Ovary (tissue), 9 donors: ENCODE results near the gene TARS2. TPM values are rescaled to one million over a fixed set of nuclear protein-coding genes. Genes with fewer than 3 reads are reported as not detected.

Source experiments
- DNase-seq, 5 donors: peaks; one replicate each; pipeline ENCODE4 v3.0.0-alpha.2; 2019 to 2020
- H3K27ac ChIP-seq, 2 donors: fragments of 200-600 bp; one replicate each; pipeline versions ENCODE4 v1.5.1 to v1.8.0; 2019 to 2022
- H3K27me3 ChIP-seq: fragments of 200-600 bp; one replicate; pipeline ENCODE4 v1.8.0; 2022
- H3K36me3 ChIP-seq: fragments of 200-600 bp; sonication (generic); one replicate; pipeline ENCODE4 v1.5.1; 2019
- H3K4me1 ChIP-seq: one replicate; pipeline ENCODE4 v1.8.1; 2013; ENCODE audit warnings: mild to moderate bottlenecking, moderate library complexity; ENCODE audit not compliant: insufficient read depth
- H3K4me3 ChIP-seq: fragments of 200-600 bp; sonication (generic); one replicate; pipeline ENCODE4 v1.5.1; 2017
- H3K9me3 ChIP-seq, 2 donors: fragments of 200-600 bp in 1 of 2; sonication (generic) in 1 of 2; one replicate each; pipeline versions ENCODE4 v1.5.1 to v1.8.1; 2013 to 2019; ENCODE audit warnings: mild to moderate bottlenecking in 1 of 2, moderate library complexity in 1 of 2
- EP300 ChIP-seq: sonication (generic); formaldehyde crosslinking; IDR thresholded peaks from one replicate; pipeline ENCODE4 v1.6.1; 2017; ENCODE audit warnings: antibody characterized with exemption
- POLR2A ChIP-seq: fragments of 450-650 bp; IDR thresholded peaks from one replicate; pipeline ENCODE4 v1.6.1; 2017; ENCODE audit warnings: antibody characterized with exemption, mild to moderate bottlenecking, moderate library complexity
- WGBS, 3 donors: extraction: QIAGEN DNeasy Blood & Tissue Kit in 1 of 3; methylation state at CpG; one replicate each; pipeline versions ENCODE4 v1.1.5 to v1.1.7; 2013 to 2017; 5-methylcytosine and 5-hydroxymethylcytosine counted together
- intact Hi-C, 4 donors: fragments of 100-400 bp; cut with DNase I; formaldehyde crosslinking; loops; one replicate each; pipeline versions ENCODE4 v1.11.0 to v1.15.1; 2022 to 2023
- polyA plus RNA-seq, 2 donors: library from polyadenylated mRNA; stranded (reverse); fragments of 200-250 nt in 1 of 2; fragments of 350-450 nt in 1 of 2; fragmentation: Illumina TruSeq in 1 of 2; extraction: RNeasy Lipid Tissue Mini Kit (QIAGEN cat#74804) in 1 of 2; gene quantifications; one replicate each; pipeline ENCODE4 v1.2.3, GENCODE V29; 2013 to 2014
- total RNA-seq, 7 donors: library from RNA; depleted of rRNA in 2 of 7; stranded (reverse); fragments of >200 nt in 2 of 7; fragmentation: NEBNext Ultra II Directional in 3 of 7; extraction: Animal tissue kit (Norgen Biotek cat#: 25700) in 3 of 7; gene quantifications; one replicate each; pipeline versions ENCODE4 v1.1.0 to v1.2.4, GENCODE V29; 2016 to 2023
- TF ChIP-seq, protein P1 (sequence below), 3 donors: fragments of 450-650 bp in 2 of 3; fragments of 200-600 bp in 1 of 3; IDR thresholded peaks; one replicate each; pipeline versions ENCODE4 v1.5.1 to v1.8.0; 2016 to 2022; ENCODE audit warnings: antibody characterized with exemption in 3 of 3, mild to moderate bottlenecking in 1 of 3
- donor health status: DM: no; HTN: no; CAD: no; lungs with moderate emphysema.
- donor health status: DM: no; HTN: no; CAD: no.
- donor health status: Bipolar disorder and iron deficiency.
- donor health status: DM: yes; HTN: yes; CAD: no.
- donor health status: DM: no; HTN: no; CAD: no.
- donor health status: DM: yes; HTN: yes; CAD: no.

TARS2 gene
- total and polyA plus RNA-seq, 9 donors = 8.0 to 24.3 (median 17.2) TPM

DNA sequence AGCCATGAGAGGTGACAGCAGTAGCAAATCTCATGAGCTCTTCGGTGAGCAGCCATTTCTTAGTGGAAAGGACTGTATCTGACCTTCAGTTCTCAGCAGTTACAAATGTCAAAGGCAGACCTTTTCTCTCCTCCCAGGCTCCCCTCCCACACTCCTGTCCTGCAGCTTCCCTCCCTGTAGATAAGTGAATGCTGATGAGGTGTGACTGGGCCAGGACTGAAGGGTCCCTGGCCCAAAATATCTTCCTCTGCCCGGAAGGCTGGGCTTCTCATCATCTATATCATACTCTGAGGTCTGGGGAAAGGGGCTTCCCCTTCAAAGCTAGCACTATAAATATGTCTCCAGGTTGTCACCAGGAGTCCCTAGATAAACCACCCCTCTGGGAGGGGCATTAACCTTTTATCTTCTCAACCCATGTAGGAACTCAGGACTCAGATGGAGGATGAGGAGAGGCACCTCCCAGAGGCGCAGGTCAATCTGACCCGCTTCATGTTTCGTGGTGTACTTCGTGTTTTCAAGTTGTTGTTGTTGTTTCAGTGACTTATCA is 58.3 kb downstream of the TARS2 start:
- Histone ChIP-seq H3K4me3 (no peak overlapping the region), H3K9me3 (no peaks in the 10 kb centered on the region), H3K27ac (no peak overlapping the region), H3K36me3 (no peaks in the 10 kb centered on the region), H3K27me3 (no peaks in the 10 kb centered on the region), H3K4me1 (peaks cover 8% of the 10 kb centered on the region)
- intact Hi-C loops = no loop called here
- DNase-seq = no peak
- TF ChIP-seq EP300 (no peak), POLR2A (no peak)
- TF ChIP-seq, protein P1, sequence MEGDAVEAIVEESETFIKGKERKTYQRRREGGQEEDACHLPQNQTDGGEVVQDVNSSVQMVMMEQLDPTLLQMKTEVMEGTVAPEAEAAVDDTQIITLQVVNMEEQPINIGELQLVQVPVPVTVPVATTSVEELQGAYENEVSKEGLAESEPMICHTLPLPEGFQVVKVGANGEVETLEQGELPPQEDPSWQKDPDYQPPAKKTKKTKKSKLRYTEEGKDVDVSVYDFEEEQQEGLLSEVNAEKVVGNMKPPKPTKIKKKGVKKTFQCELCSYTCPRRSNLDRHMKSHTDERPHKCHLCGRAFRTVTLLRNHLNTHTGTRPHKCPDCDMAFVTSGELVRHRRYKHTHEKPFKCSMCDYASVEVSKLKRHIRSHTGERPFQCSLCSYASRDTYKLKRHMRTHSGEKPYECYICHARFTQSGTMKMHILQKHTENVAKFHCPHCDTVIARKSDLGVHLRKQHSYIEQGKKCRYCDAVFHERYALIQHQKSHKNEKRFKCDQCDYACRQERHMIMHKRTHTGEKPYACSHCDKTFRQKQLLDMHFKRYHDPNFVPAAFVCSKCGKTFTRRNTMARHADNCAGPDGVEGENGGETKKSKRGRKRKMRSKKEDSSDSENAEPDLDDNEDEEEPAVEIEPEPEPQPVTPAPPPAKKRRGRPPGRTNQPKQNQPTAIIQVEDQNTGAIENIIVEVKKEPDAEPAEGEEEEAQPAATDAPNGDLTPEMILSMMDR (IDR thresholded peaks at IDR 0.05) = no peak
- WGBS, 3 donors = 49 to 56% (median 55%) methylated on average over 6 of the region's 6 CpGs

DNA sequence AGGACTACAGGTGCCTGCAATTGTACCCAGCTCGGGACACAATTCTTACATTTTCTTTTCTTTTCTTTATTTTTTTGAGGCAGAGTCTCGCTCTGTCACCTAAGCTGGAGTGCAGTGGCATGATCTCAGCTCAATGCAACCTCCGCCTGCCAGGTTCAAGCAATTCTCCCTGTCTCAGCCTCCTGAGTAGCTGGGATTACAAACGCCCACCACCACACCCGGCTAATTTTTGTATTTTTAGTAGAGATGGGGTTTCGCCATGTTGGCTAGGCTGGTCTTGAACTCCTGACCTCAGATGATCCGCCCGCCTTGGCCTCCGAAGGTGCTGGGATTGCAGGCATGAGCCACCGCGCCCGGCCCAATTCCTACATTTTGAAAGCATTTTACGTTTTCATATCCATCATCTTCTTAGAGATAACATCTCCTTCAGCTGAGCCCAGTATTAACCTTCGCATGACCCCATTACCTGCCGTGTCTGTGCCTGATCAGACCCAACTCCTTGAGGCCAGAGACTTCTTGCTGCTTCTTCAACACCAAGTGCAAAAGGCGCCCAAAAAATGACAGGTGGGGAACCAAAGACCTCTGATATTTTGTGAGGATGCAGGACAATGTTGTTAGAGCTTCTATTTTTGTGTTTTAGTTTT is 59.2 kb downstream of the TARS2 start:
- no peak for TF ChIP-seq EP300
- no peak for TF ChIP-seq POLR2A
- TF ChIP-seq, protein P1 (IDR thresholded peaks at IDR 0.05) = no peak
- DNase-seq = no peak
- Histone ChIP-seq H3K36me3 (no peaks in the 10 kb centered on the region), H3K27me3 (no peaks in the 10 kb centered on the region), H3K4me3 (no peak overlapping the region), H3K4me1 (peaks cover 11% of the 10 kb centered on the region), H3K27ac (no peak overlapping the region), H3K9me3 (no peaks in the 10 kb centered on the region)
- intact Hi-C loops = no loop called here
- 84 to 88% (median 84%) methylated on average over 16 of the region's 16 CpGs for WGBS, 3 donors

DNA sequence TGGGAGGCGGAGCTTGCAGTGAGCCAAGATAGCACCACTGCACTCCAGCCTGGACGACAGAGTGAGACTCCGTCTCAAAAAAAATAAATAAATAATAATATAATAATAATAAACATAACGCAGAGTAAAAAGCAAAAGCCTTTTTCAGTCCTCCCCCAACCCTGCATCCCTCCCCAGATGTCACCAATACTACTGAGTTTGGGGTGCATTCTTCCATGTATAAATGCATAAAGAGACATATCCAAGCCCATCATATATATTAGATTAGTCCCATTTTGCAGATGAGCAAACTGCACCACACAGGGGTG is 61.1 kb downstream of the TARS2 start:
- peak overlapping the region; percentile 59 for H3K4me3 ChIP-seq
- H3K27me3 ChIP-seq = no peaks in the 10 kb centered on the region
- 36 to 42% (median 38%) methylated on average over 4 of the region's 4 CpGs for WGBS, 3 donors
- TF ChIP-seq POLR2A (no peak), EP300 (no peak)
- TF ChIP-seq, protein P1 (IDR thresholded peaks at IDR 0.05) = no peak
- H3K4me1 ChIP-seq = peaks cover 16% of the 10 kb centered on the region
- intact Hi-C loops = no loop called here
- peak overlapping the region; percentile 89 to 92 for H3K27ac ChIP-seq
- no peak for DNase-seq
- no peaks in the 10 kb centered on the region for H3K9me3 ChIP-seq
- no peaks in the 10 kb centered on the region for H3K36me3 ChIP-seq

DNA sequence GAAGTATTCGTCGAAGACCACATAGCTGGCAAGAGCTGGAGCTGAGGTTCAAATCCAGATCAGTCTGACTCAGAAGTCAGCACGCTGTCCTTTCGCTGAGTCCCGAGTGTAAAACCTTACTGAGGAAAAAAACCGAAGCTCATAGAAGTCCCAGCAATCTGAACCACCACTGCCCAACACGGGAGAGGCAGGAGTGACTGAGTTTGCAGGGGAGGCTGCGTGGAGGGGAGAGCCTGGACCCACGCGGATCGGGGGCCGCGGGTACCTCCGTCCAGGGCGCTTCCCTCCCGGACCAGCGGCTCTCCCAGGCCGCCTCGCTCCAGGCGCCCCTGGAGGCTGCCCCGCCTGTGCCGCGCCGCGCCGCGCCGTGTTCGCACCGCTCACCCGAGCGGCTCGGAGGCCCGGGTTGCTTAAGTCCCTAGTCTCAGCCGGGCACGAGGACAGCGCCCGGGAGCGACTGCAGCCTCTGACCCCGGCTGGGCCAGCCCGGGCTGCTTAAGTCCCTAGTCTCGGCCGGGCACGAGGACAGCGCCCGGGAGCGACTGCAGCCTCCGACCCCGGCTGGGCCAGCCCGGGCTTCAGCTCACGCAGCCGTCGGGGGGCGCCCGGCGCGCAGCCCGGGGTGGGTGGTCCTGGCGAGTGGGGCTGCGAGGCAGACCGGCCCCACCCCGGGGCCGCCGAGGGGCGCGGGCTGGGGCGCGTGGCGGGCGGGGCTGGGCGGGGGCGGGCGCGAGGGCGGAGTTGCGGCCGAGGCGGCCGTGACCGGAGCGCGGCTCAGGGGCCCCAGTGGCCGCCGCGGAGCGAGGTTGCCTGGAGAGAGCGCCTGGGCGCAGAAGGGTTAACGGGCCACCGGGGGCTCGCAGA is 61.6 kb downstream of the TARS2 start, which contains the start of gene ADAMTSL4:
TSS of gene ADAMTSL4 (plus strand) at position 777 of the 864 bp plus-strand sequence. CDS start 2,881 bp downstream, outside the sequence.
- no peaks in the 10 kb centered on the region for H3K27me3 ChIP-seq
- peaks cover 16% of the 10 kb centered on the region for H3K4me1 ChIP-seq
- intact Hi-C loops = no loop called here
- peak within 1 kb of the TSS; percentile 89 to 92 for H3K27ac ChIP-seq
- 0 to 2% (median 1%) methylated on average over 12 to 91 of the region's 91 CpGs for WGBS, 3 donors
- H3K9me3 ChIP-seq = no peaks in the 10 kb centered on the region
- DNase-seq = peak; percentile 61 to 73 (median 72)
- TF ChIP-seq POLR2A (peak; percentile 40), EP300 (no peak)
- TF ChIP-seq, protein P1 (IDR thresholded peaks at IDR 0.05) = peak in 1 of 3 donors; percentile 54
- H3K4me3 ChIP-seq = peak within 1 kb of the TSS; percentile 59
- no peaks in the 10 kb centered on the region for H3K36me3 ChIP-seq
